HepG2 (cell line): Measurements from ENCODE around the gene CHEK2. TPM values are rescaled to one million over a fixed set of nuclear protein-coding genes. Genes with fewer than 3 reads are reported as not detected.

Experiments used
- ADNP ChIP-seq: sonication (generic); formaldehyde crosslinking; IDR thresholded peaks from 2 replicates; pipeline ENCODE4 v1.4.0; 2020; ENCODE audit warnings: missing genetic modification reagents
- ARHGAP35 ChIP-seq: sonication (generic); formaldehyde crosslinking; IDR thresholded peaks from 2 replicates; pipeline ENCODE4 v1.9.0; 2022; ENCODE audit warnings: mild to moderate bottlenecking, inconsistent platforms, moderate library complexity, missing genetic modification reagents, borderline replicate concordance
- BRF2 ChIP-seq: sonication (generic); formaldehyde crosslinking; IDR thresholded peaks from 2 replicates; pipeline ENCODE4 v1.8.1; 2022; ENCODE audit warnings: mild to moderate bottlenecking, missing genetic modification reagents
- CERS6 ChIP-seq: sonication (generic); formaldehyde crosslinking; IDR thresholded peaks from 2 replicates; pipeline ENCODE4 v1.5.0; 2020; ENCODE audit warnings: missing genetic modification reagents
- EED ChIP-seq: sonication (generic); formaldehyde crosslinking; IDR thresholded peaks from 2 replicates; pipeline ENCODE4 v1.5.0; 2020; ENCODE audit warnings: mild to moderate bottlenecking, missing genetic modification reagents
- ETV6 ChIP-seq: sonication (generic); formaldehyde crosslinking; conservative IDR thresholded peaks from 2 replicates; pipeline ENCODE4 v1.4.0; 2020; ENCODE audit warnings: missing genetic modification reagents
- HINFP ChIP-seq: sonication (generic); formaldehyde crosslinking; IDR thresholded peaks from 2 replicates; pipeline ENCODE4 v1.4.0; 2020; ENCODE audit warnings: low read depth, mild to moderate bottlenecking, missing genetic modification reagents
- HNRNPLL ChIP-seq: fragments of 200-400 bp; formaldehyde crosslinking; IDR thresholded peaks from 2 replicates; pipeline ENCODE4 v1.6.1; 2017; ENCODE audit warnings: mild to moderate bottlenecking, low read depth, low read length; ENCODE audit not compliant: poor library complexity, severe bottlenecking
- IKZF5 ChIP-seq: IDR thresholded peaks from 2 replicates; pipeline ENCODE4 v1.6.1; 2018; ENCODE audit warnings: missing genetic modification reagents, mild to moderate bottlenecking, missing compliant biosample characterization
- KLF11 ChIP-seq: IDR thresholded peaks from 2 replicates; pipeline ENCODE4 v1.6.1; 2016; ENCODE audit warnings: missing compliant biosample characterization
- LBX2 ChIP-seq: sonication (generic); formaldehyde crosslinking; IDR thresholded peaks from 2 replicates; pipeline ENCODE4 v1.5.0; 2020; ENCODE audit warnings: missing genetic modification reagents, mild to moderate bottlenecking, borderline replicate concordance
- MTF1 ChIP-seq: sonication (generic); formaldehyde crosslinking; IDR thresholded peaks from 2 replicates; pipeline ENCODE4 v1.5.0; 2020; ENCODE audit warnings: missing genetic modification reagents
- MXI1 ChIP-seq: IDR thresholded peaks from 3 replicates; pipeline ENCODE4 v1.6.1; 2012; ENCODE audit warnings: low read depth, low read length, inconsistent platforms, borderline replicate concordance
- NONO ChIP-seq, 2 experiments: fragments of 450-650 bp in 1 of 2; sonication (generic) in 1 of 2; formaldehyde crosslinking in 1 of 2; IDR thresholded peaks in 1 of 2; conservative IDR thresholded peaks in 1 of 2; 2 replicates each; pipeline versions ENCODE4 v1.6.1 to v1.8.0; 2017 to 2022; ENCODE audit warnings: mild to moderate bottlenecking in 1 of 2, missing genetic modification reagents in 1 of 2, moderate library complexity in 1 of 2
- RARG ChIP-seq: sonication (generic); formaldehyde crosslinking; IDR thresholded peaks from 2 replicates; pipeline ENCODE4 v1.4.0; 2020; ENCODE audit warnings: low read depth, mild to moderate bottlenecking, missing genetic modification reagents
- RFXAP ChIP-seq: sonication (generic); formaldehyde crosslinking; IDR thresholded peaks from 2 replicates; pipeline ENCODE4 v1.4.0; 2020; ENCODE audit warnings: missing genetic modification reagents, borderline replicate concordance
- SETDB1 ChIP-seq: sonication (generic); formaldehyde crosslinking; IDR thresholded peaks from 2 replicates; pipeline ENCODE4 v1.5.1; 2020; ENCODE audit warnings: missing genetic modification reagents, mild to moderate bottlenecking, borderline replicate concordance
- TARDBP ChIP-seq: sonication (generic); formaldehyde crosslinking; IDR thresholded peaks from 2 replicates; pipeline ENCODE4 v1.8.0; 2022; ENCODE audit warnings: mild to moderate bottlenecking, missing genetic modification reagents
- ZNF446 ChIP-seq: sonication (generic); formaldehyde crosslinking; IDR thresholded peaks from 2 replicates; pipeline ENCODE4 v1.5.0; 2020; ENCODE audit warnings: mild to moderate bottlenecking, missing genetic modification reagents
- ZNF552 ChIP-seq: sonication (generic); formaldehyde crosslinking; IDR thresholded peaks from 2 replicates; pipeline ENCODE4 v1.9.0; 2022; ENCODE audit warnings: missing genetic modification reagents, mild to moderate bottlenecking, borderline replicate concordance
- ZNF713 ChIP-seq: sonication (generic); formaldehyde crosslinking; IDR thresholded peaks from 2 replicates; pipeline ENCODE4 v1.4.0; 2020; ENCODE audit warnings: mild to moderate bottlenecking, missing genetic modification reagents
- ZNF746 ChIP-seq: sonication (generic); formaldehyde crosslinking; IDR thresholded peaks from 2 replicates; pipeline ENCODE4 v1.8.0; 2022; ENCODE audit warnings: mild to moderate bottlenecking, missing genetic modification reagents
- ZNF749 ChIP-seq: sonication (generic); formaldehyde crosslinking; IDR thresholded peaks from 2 replicates; pipeline ENCODE4 v1.8.0; 2022; ENCODE audit warnings: mild to moderate bottlenecking, missing genetic modification reagents, moderate library complexity, borderline replicate concordance
- ZNF776 ChIP-seq: sonication (generic); formaldehyde crosslinking; IDR thresholded peaks from 2 replicates; pipeline ENCODE4 v1.4.0; 2020; ENCODE audit warnings: mild to moderate bottlenecking, missing genetic modification reagents
- polyA plus RNA-seq, 8 experiments: library from polyadenylated mRNA; depleted of rRNA in 3 of 8; stranded (reverse) in 7 of 8; unstranded in 1 of 8; fragments of >200 nt; fragmentation: Illumina TruSeq in 4 of 8; extraction: Trizol in 4 of 8; gene quantifications; 2 replicates each; pipeline versions ENCODE4 v1.2.1 to v1.2.3, GENCODE V29; 2011 to 2016; ENCODE audit warnings: low read depth in 4 of 8, missing spikeins in 1 of 8, mixed read lengths in 1 of 8; ENCODE audit not compliant: insufficient read depth in 1 of 8
- total RNA-seq, 5 experiments: library from RNA; depleted of rRNA; stranded (reverse); fragments of >200 nt; fragmentation: Illumina TruSeq; extraction: Trizol; gene quantifications; 2 replicates each; pipeline ENCODE4 v1.2.3, GENCODE V29; 2016; ENCODE audit warnings: low read depth in 1 of 5

The CHEK2 gene
- total and polyA plus RNA-seq, 2 of the 13 experiments (the other 11 are each of a cell fraction or from before 2014, with no cell fraction given): 27.0 to 40.5 TPM

GRCh38 chr22:28741785-28742561, at the start of gene CHEK2, which contains the start of gene HSCB (continued):
- TF ChIP-seq HINFP (CRISPR knock-in tag) (no peak; the same call in 1 of the 2 replicates), MXI1 (peak; percentile 86; the same call in 2 of the 3 replicates), BRF2 (CRISPR knock-in tag) (no peak; the same call in 1 of the 2 replicates), ZNF746 (CRISPR knock-in tag) (peak; percentile 91), ZNF713 (CRISPR knock-in tag) (0 out of 2 replicates have a peak, but pooled peaks have one; percentile 70), IKZF5 (CRISPR knock-in tag) (peak; percentile 24; the same call in 1 of the 2 replicates), ZNF446 (CRISPR knock-in tag) (no peak), RFXAP (CRISPR knock-in tag) (peak; percentile 84), EED (CRISPR knock-in tag) (no peak), NONO (IDR thresholded peaks at IDR 0.05) (no peak), NONO (CRISPR knock-in tag; conservative IDR thresholded peaks at IDR 0.05) (0 out of 2 replicates have a peak, but pooled peaks have one; percentile 42), ZNF749 (CRISPR knock-in tag) (0 out of 2 replicates have a peak, but pooled peaks have one; percentile 59), LBX2 (CRISPR knock-in tag) (peak; percentile 79; the same call in 1 of the 2 replicates), ADNP (no peak), ZNF552 (CRISPR knock-in tag) (no peak; the same call in 1 of the 2 replicates), ETV6 (peak; percentile 39; the same call in 1 of the 2 replicates), SETDB1 (no peak), KLF11 (CRISPR knock-in tag) (no peak), MTF1 (no peak), ZNF776 (CRISPR knock-in tag) (no peak), CERS6 (no peak), RARG (CRISPR knock-in tag) (no peak), HNRNPLL (peak; percentile 49), ARHGAP35 (CRISPR knock-in tag) (no peak), TARDBP (CRISPR knock-in tag) (peak; percentile 69; the same call in 1 of the 2 replicates)
